GM12874 (cell line): Measurements from ENCODE around the gene CCDC170.

ENCODE experiments used
- TF ChIP-seq, protein P1 (sequence below): IDR thresholded peaks from 2 replicates; pipeline ENCODE4 v1.5.1; 2011; ENCODE audit warnings: low read depth, mild to moderate bottlenecking, control low read depth, low read length, moderate library complexity; ENCODE audit not compliant: insufficient read depth

The CCDC170 gene

GRCh38 chr6:151483994-151484393 lies 9.8 kb upstream of the CCDC170 start:
- TF ChIP-seq, protein P1, sequence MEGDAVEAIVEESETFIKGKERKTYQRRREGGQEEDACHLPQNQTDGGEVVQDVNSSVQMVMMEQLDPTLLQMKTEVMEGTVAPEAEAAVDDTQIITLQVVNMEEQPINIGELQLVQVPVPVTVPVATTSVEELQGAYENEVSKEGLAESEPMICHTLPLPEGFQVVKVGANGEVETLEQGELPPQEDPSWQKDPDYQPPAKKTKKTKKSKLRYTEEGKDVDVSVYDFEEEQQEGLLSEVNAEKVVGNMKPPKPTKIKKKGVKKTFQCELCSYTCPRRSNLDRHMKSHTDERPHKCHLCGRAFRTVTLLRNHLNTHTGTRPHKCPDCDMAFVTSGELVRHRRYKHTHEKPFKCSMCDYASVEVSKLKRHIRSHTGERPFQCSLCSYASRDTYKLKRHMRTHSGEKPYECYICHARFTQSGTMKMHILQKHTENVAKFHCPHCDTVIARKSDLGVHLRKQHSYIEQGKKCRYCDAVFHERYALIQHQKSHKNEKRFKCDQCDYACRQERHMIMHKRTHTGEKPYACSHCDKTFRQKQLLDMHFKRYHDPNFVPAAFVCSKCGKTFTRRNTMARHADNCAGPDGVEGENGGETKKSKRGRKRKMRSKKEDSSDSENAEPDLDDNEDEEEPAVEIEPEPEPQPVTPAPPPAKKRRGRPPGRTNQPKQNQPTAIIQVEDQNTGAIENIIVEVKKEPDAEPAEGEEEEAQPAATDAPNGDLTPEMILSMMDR, result no peak

GRCh38 chr6:151488226-151488625 lies 5.6 kb upstream of the CCDC170 start:
- TF ChIP-seq, protein P1, result no peak

DNA sequence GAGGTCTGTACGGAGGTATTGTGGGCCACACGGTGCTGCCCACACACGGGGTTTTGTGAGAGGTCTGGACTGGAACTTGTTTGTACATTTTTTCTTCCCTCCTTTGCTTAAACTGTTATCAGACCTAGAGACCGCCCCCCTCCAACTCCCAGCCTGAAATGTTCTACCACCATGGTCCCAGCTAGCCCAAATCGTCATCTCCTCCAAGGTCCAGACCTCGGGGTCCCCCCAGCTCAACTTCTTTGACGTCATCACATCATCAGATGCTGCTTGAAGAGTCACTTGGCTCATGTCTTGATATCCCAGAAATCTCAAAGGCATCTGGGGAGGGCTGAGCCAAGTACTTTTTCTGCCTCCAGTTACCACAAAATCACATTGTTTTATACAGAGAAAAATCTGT lies 2.8 kb upstream of the CCDC170 start:
- TF ChIP-seq, protein P1, result no peak

DNA sequence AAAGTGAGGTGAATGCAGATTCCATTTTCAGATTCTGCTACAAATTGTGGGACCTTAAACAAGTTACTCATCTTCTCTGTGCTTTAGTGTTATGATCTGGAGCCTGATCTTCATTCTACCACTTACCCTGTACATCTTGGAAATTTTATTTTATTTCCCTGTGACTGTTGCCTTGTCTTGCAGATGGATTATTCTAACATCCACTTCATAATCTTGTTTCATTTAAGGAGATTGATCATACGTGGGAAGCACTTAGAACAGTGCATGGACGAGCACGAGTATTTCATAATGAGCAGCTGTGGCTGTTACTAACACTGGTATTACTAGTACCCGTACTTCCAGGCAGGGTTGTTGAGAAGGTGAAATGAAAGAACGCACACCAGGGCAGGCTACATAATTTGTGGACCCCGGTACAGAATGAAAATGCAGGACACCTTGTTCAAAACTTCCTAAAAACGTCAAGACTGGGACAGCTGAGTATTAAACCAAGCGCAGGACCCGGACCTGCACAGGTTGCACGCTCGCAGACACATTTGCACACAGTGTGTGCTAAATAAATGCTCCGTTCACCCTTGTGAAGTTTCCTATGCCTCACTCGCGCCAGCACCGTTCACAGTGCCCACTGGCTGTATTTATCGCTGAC lies 535 bp upstream of the CCDC170 start:
- TF ChIP-seq, protein P1, result no peak

DNA sequence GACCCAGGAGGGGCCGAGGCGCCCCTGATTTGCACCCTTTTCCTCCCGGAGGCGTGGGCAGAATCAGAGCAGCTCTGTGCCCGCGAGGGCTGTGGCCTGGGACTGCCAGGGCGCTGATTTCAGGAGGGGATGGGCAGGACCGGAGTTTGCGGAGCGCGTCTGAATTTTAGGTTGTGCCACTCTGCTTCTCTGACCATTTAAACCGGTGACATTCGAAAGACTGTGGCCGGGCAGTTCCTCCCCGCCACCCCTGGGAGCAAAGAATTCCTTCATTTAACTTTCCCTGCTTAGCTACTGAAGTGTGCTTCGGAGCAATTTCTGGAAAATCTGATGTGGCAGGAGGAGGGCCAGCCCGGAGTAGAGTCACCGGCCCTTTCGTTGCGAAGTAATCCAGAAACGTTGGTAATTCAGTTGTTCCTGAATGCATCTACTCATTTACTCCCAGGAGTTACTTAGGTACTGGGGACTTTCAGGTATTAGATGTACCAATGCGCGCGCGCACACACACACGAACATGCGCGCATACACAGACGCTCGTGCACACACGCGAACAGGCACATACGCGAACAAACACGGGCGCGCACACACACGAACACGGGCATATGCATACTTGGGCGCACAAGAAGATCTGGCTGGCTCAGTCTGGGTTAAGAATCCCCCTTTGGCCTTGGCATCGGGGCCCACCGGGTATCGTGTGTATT lies 568 bp downstream of the CCDC170 start:
- TF ChIP-seq, protein P1, result no peak

- TF ChIP-seq, protein P1, result no peak
Observed at GRCh38 chr6:151494936-151495320, 1.1 kb downstream of the CCDC170 start.

DNA sequence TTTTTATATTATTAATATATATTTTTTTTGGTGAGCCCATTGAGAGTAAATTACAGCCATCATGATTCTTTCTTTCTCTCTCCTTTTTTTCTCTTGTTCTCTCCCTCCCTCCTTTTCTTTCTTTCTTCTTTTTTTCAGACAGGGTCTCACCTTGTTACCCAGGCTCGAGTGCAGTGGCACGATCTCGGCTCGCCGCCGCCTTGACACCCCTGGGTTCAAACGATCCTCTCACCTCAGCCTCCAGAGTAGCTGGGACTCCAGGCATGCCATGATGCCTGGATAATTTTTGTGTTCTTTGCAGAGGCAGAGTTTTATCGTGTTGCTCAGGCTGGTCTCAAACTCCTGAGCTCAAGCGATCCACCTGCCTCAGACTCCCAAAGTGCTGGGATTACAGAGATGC lies 1.6 kb downstream of the CCDC170 start:
- TF ChIP-seq, protein P1, result no peak
